HG03045 (cell line): ENCODE results near the gene PPP1R15A.
A peak's percentile ranks its signal among the peaks of the same experiment; 100 is the strongest.
"Not testable (repeated sequence)": the region's sequence is repeated elsewhere in the genome, so short reads cannot be mapped to it uniquely, and the experiment has no call there.

Experiments
- ATAC-seq: cut with Tn5 transposase; IDR thresholded peaks from one replicate; pipeline ENCODE4 v1.9.1; 2021; ENCODE audit warnings: mild to moderate bottlenecking, moderate library complexity; ENCODE audit not compliant: unreplicated experiment

The PPP1R15A gene

DNA sequence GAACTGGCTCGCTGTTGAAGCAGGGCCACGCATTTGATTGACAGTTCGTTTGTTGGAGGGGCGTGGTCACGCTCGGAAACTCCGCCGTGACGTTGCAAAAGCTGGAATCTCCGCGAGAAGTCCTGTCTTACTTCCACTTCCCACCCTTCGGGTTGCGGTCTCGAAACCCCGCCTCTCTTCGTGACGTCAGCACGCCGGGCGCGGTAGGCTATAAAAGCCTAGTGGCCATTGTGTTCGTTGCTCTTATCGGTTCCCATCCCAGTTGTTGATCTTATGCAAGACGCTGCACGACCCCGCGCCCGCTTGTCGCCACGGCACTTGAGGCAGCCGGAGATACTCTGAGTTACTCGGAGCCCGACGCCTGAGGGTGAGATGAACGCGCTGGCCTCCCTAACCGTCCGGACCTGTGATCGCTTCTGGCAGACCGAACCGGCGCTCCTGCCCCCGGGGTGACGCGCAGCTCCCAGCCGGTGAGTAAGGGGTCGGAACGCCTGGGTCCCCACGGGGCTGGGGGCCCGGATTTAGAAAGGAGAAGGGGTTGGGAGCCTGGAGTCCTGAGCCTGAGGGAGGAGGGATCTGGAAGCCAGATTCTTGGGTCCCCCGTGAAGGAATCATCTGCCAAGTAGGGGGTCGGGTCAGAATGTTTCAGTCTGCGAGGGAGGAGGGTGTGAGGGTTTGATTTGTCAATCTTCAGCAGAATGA, at the start of gene PPP1R15A:
TSS of gene PPP1R15A (plus strand) at position 240 of the 702 bp plus-strand sequence. CDS start 813 bp downstream, outside the sequence.
- ATAC-seq: no peak

DNA sequence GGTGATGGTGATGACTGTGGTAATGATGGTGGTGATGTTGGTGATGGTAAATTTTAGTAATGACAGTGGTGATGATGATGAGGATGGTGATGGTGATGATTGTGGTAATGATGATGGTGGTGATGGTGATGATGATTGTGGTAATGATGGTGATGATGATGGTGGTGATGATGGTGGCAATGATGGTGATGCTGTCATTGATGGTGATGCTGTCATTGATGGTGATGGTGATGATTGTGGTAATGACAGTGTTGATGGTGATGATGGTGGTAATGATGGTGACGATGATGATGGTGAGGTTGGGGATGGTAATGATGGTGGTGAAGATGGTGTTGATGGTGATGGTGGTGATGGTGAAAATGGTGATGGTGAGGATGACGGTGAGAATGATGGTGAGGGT, 49.7 kb upstream of the PPP1R15A start:
- ATAC-seq: no peak

DNA sequence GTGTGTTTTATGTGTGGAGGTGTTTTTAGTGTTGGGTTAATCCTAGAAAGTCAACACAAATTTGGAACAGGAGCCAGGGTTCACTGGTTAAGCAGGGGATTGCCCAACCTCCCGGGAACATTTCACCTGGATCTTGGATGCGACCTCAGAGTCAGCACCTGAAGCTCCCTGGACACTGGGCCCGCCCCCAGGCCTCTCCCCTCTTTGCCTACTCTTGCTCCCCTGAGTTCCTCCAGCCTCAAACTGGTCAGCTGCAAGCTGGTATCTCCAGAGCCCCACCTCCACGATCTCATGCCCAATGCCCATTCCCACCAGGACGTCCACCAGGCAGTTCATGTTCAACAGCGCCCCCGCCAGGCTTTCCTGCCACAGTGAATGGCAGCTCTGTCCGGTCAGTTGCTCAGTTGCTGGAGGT, 45.6 kb upstream of the PPP1R15A start:
- ATAC-seq: no peak

DNA sequence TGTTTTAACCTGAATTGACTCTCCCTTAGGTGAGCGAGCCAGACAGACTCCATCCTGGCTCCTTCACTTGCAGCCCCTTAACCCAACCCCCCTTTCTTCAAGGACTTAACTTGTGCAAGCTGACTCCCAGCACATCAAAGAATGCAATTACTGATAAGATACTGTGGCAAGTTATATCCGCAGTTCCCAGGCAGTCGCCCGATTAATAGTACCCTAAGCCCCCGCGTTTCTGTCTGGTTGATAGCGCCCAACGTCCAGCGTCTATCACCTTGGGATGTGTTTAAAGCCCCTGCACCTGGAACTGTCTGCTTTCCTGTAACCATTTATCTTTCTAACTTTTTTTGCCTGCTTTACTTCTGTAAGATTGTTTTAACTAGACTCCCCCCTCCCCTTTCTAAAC, 42.1 kb upstream of the PPP1R15A start:
- no peak for ATAC-seq

DNA sequence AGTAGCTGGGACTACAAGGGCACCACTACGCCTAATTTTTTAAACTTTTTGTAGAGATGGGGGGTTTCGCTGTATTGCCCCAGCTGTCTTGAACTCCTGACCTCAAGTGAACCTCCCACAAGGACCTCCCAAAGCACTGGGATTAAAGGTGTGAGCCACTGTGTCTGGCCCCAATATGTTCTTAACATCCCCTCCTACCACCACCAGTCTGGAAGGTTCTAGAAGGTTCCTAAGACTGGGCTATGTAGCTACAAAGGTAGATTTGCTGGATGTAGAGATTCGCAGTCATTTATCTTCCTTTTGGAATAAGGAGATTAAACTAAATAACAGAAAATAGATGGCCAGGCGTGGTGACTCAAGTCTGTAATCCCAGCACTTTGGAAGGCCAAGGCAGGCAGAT, 41.3 kb upstream of the PPP1R15A start:
- ATAC-seq: no peak

DNA sequence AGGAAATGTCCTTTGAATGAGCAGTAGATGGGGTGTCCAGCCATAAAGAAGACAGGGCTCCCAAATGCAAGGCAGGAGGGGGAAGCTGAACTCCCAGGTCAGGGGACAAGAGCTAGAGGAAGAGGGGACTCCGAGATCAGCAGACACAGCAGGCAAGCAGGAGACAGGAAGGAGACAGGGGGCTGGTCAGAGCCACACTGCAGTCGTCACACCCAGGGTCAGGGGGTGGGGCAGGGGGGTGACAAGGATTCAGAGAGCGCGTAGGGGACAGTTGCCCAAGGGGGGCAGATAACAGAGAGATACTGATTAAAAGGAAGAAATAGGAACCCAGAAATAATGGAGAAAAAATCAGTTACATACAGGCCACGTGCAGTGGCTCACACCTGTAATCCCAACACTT, 39.2 kb upstream of the PPP1R15A start:
- no peak for ATAC-seq

DNA sequence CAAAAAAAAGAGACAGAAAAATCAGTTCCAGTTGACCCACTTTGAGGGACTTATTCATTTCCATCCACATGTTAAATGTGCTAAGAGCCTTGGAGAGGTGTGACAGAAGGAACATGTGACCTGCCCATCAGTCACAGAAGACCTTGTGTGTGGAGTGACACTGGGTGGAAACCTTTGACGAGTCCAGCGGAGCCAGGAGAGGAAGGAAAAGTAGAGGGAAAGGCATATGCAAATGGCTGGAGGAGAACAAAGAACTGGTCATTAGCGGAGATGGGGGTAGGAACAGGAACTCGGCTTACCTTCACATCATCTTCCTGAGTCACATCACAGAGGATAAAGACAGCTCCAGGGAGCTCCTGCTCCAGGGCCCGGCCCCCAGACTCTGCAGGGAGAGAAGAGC, 38.2 kb upstream of the PPP1R15A start:
- no peak for ATAC-seq

DNA sequence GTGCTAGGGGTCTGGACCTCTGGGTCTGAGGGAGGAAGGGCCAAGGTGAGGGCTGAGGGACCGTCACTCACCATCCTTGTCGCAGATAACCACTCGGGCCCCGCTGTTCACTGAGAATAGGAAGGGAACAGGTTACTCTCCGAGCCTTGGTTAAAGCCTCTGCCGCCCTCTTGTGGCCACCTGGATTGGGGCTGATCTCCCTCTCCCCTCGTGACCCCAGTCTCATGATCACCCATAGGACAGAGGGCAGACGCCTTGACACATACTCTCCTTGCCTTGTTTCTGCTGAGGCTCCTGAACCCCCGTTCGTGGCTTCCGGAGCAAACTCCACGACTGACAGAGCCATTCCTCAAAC, 36.5 kb upstream of the PPP1R15A start:
- no peak for ATAC-seq

DNA sequence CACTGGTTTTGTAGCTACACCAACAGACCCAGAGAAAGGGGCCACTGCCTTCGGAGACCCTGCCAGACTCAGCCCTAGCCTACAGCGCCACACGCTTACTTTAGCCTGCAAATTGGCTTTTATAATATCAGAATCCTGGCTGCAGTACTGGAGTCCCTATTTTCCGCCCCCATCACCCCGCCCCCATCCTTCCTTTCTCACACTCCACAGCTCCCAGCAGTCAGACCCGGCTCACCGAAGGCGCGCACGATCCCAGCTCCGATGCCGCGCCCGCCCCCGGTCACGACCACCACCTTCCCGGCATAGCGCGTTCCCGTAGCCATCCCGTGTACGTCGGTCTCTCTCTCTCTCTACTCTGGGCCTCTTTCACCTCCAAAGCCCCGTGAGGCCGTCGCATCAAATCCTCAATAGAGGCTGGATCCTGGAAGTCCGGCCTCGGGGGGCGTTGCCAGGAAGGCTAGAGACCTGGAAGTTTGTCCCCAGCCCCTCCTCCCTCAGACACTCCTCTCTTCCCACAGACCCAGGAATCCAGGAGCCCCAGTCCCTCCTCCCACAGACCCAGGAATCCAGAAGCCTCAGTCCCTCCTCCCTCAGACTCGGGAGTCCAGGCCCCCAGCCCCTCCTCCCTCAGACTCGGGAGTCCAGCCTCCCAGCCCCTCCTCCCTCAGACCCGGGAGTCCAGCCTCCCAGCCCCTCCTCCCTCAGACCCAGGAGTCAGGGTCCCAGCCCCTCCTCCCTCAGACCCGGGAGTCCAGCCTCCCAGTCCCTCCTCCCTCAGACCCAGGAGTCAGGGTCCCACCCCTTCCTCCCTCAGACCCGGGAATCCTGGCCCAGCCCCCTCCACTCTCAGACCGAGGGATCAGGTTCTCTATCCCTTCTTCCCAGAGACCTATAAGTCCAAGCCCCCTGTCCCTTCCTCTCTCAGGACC, 35.9 kb upstream of the PPP1R15A start, which contains the start of gene HSD17B14:
TSS of gene HSD17B14 (minus strand) at position 403 of the 929 bp plus-strand sequence. CDS start at position 323, 80 bp downstream.
- ATAC-seq: peak; percentile 8

DNA sequence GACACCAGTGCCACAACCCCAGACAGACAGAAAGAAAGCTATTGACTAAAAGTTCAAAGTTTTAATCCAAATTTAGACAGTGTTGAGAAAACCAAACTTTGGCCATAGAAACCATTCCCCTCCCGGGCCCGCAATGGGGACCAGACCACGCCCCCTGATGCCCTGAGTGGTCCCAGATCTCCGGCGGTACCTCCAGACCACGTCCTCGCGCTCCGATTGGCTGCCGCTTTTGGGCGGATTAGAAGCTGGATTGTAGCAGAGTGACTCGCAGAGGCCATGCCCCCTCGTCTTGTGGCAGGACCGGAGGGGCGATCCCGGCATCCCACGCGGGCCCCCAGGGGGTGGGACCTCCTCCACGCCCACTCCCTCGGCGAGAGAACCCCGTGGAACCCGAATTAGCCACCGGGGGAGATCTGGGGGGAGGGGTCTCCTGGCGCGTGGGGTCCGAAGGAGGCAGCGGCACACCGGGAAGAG, 35.1 kb upstream of the PPP1R15A start:
- peak; percentile 61 for ATAC-seq

DNA sequence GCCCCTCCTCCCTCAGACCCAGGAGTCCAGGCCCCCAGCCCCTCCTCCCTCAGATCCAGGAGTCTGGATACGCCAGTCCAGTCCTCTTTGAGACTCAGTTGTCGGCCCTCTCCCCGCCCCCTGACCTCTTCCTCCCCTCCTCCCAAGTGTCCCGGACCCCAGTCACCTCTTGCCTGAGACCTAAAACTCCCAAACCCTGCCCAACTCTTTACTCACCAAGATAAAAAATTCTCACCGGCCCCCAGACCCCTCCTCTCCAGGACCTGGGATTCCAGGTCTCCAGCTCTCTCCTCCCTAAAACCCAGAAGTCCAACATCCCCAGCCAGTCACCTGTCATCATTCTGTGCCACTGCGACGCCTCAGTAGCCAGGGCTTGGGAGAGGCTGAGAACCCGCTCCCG, 34.5 kb upstream of the PPP1R15A start:
- ATAC-seq: no peak

DNA sequence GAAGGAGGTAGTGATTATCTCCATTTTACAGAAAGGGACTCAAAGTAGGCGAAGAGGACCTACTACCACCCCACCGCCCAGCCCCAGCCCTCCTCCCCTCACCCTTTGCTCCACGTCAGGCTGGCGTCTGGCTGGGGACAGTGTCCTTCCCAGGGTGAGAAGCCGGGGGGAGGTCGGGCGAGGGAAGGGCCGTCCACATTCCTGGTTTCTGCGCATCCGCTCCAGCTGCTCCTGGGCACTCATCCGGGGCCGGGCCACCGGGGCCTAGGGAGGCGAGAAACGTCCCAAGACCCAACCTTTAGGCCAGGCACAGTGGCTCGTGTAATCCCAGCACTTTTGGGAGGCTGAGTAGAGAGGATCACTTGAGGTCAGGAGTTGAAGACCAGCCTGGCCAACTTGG, 31.2 kb upstream of the PPP1R15A start:
- no peak for ATAC-seq

DNA sequence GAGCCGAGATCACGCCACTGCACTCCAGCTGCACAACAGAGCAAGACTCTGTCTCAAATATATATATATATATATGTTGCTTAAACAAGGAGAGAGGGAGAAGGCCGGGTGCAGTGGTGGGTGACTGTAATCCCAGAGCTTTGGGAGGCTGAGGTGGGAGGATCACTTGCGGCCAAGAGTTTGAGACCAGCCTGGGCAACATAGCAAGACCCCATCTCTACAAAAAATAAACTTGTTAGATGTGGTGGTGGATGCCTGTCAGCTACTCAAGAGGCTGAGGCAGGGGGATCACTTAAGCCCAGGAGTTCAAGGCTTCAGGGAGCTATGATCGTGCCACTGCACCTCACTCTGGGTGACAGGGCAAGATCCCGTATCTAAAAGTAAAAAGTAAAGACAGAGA, 30.6 kb upstream of the PPP1R15A start:
- no peak for ATAC-seq

DNA sequence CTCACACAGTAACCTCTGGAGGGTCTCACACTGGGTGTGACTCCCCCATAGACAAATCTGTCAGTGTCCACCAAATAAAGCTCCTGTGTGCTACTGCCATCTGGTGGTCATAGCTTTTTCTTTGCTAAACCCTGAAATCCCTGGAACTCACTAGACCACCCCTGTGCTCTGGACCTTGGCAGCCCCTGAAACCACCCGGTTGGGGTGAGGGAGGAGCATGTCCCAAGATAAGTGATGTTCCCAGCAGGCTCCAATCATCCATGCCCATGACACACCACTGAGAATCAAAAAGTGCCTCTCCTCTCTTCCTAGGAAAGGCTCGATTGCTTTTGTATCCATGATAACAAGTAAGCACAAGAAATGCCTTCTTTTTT, 29.4 kb upstream of the PPP1R15A start:
- no peak for ATAC-seq

DNA sequence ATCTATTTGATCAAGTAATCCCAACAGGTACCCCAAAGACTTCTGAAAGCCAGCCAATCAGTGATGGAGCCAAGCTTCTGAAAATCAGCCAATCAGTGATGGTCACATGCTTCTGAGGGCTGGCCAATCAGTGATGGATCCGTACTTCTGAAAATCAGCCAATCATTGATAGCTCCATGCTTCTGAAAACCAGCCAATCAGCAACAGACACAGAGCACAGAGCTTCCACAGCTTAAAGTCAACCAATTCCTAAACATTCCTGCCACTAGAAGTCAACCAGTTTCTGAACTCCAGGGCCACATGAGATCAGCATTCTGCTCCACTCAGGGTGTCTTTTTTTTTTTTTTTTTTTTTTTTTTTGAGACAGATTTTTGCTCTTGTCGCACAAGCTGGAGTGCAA, 27.7 kb upstream of the PPP1R15A start:
- ATAC-seq: no peak

DNA sequence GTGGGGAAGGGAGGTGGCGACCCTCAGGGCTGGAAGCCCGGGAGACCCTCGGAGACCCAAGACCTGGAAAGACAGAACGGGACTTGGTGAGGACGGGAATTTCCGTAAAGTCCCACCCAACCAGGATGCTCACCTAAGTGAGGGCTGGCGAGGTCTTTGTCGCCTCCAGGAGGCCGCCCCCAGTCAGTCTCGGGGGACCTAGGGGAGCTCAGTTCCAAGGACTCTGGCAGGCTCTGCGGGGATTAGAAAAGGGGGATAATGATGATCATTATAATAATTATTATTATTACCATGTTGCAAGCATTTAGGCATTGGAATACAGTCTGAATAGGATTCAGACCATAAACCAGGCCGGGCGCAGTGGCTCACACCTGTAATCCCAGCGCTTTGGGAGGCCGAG, 26.8 kb upstream of the PPP1R15A start:
- ATAC-seq: no peak

DNA sequence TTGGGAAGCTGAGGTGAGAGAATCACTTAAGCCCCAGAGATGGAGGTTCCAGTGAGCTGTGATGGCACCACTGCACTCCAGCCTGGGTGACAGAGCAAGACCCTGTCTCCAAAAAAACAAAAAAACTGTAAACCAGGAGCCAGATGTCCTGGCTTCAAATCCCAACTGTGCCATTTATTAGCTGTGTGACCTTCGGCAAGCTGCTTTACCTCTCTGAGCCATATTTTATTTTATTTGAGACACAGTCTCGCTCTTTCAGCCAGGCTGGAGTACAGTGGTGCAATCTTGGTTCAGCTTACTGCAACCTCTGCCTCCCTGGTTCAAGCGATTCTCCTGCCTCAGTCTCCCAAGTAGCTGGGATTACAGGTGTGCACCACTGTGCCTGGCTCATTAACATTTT, 25.6 kb upstream of the PPP1R15A start:
- ATAC-seq: not testable (repeated sequence)

DNA sequence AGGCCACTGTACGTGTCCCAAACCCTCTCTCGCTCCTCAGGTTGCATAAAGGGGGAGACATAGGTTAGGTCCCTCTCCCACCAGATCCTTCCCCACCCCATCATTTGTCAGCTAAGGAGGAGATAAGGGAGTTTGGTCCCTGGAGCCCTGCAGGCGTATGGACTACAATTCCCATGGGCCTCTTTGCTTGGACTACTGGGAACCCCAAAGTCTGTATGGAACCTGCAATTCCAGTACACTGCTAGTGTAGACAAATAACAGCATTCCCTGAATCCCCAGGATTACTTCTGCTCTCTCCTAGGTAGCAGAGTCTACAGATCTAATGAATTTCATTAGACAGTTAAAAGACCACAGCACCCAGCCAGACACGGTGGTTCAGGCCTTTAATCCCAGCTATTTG, 19.9 kb upstream of the PPP1R15A start:
- ATAC-seq: no peak

DNA sequence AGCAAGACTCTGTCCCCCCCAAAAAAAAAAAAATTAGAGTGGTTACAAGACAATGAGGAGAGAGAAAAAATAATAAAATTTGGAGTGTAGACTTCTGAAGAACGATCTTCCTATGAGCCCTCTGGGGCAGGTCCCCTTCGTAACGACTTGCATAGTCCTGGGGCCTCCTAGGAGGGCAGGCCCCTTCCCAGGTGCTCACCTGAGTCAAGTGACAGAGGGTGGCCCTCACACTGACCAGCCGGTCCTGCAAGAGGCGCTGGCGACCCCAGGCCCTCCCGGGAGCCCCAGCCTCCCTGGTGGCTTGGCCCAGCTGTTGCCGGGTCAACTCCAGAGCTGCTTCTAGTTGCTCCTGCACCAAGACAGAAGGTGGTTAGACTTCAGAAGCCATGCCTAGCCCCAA, 18.7 kb upstream of the PPP1R15A start:
- no peak for ATAC-seq

DNA sequence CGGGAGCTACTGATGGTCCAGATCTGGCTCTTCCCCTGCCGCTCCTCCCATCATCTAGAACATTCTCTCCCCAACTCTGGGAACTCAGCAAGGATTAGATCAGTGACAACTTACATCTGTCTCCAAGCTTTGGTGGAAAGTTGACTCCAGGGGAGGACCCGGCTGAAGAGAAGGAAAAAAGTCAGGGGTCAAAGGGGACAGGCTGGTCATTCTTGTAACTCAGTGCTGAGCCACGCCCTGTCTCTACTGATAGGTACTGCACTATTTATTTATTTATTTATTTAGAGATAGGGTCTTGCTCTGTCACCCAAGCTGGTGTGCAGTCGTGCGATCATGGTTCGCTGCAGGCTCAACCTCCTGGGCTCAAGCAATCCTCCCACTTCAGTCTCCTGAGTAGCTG, 18.1 kb upstream of the PPP1R15A start:
- ATAC-seq: no peak

DNA sequence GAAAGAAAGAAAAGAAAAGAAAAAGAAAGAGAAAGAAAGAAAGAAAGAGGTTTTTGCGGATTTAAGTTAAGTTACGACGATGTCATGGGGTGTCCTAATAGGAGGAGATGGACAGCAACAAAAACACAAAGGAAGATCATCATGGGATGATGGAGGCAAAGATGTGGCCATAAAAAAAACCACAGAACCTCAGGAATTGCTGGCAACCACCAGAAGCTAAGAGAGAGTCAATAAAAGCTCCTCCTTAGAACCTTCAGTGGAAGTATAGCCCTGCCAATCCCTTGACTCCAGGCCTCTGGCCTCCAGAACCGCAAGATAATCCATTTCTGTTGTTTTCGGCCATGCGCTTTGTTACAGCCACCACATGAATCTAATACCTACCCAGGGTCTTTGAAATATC, 15.3 kb upstream of the PPP1R15A start:
- no peak for ATAC-seq
